GM21447 (cell line): Measurements from ENCODE around the gene BCAN.
A peak's percentile ranks its signal among the peaks of the same experiment; 100 is the strongest.

Experiments used
- ATAC-seq: cut with Tn5 transposase; IDR thresholded peaks from one replicate; pipeline ENCODE4 v1.9.1; 2021; ENCODE audit not compliant: unreplicated experiment

Gene BCAN

GRCh38 chr1:156643049-156643777, 1.3 kb downstream of the BCAN start:
- no peak for ATAC-seq

GRCh38 chr1:156643778-156644092, 1.8 kb downstream of the BCAN start:
- peak; percentile 77 for ATAC-seq

GRCh38 chr1:156644146-156644545, 2.2 kb downstream of the BCAN start:
- ATAC-seq = no peak

GRCh38 chr1:156644640-156645039, 2.7 kb downstream of the BCAN start:
- no peak for ATAC-seq

GRCh38 chr1:156645056-156645455, 3.1 kb downstream of the BCAN start:
- ATAC-seq = no peak

GRCh38 chr1:156645666-156646065, 3.7 kb downstream of the BCAN start:
- ATAC-seq = no peak

- no peak for ATAC-seq
Measured at GRCh38 chr1:156646738-156647211, 4.9 kb downstream of the BCAN start.

GRCh38 chr1:156647351-156647750, 5.4 kb downstream of the BCAN start:
- ATAC-seq = no peak

GRCh38 chr1:156648496-156648895, 6.6 kb downstream of the BCAN start:
- ATAC-seq = no peak

- ATAC-seq = no peak
Measured at GRCh38 chr1:156648951-156649350, 7.0 kb downstream of the BCAN start.

- ATAC-seq = no peak
Measured at GRCh38 chr1:156652131-156652991, 10.4 kb downstream of the BCAN start.

- no peak for ATAC-seq
Measured at GRCh38 chr1:156652992-156653355, 11.1 kb downstream of the BCAN start.

- no peak for ATAC-seq
Measured at GRCh38 chr1:156654700-156655099, 12.8 kb downstream of the BCAN start.

- ATAC-seq = no peak
Measured at GRCh38 chr1:156655151-156655903, 13.4 kb downstream of the BCAN start.

GRCh38 chr1:156655904-156656516, 14.1 kb downstream of the BCAN start:
- ATAC-seq = no peak

- no peak for ATAC-seq
Measured at GRCh38 chr1:156656806-156657740, 15.2 kb downstream of the BCAN start.

GRCh38 chr1:156657741-156658319, 15.9 kb downstream of the BCAN start:
- ATAC-seq = no peak

GRCh38 chr1:156658496-156658895, 16.6 kb downstream of the BCAN start:
- ATAC-seq = no peak

- no peak for ATAC-seq
Measured at GRCh38 chr1:156658945-156659574, 17.1 kb downstream of the BCAN start.
